HG03575 (cell line): ENCODE results near the gene MUC15.

Experiments
- ATAC-seq: cut with Tn5 transposase; IDR thresholded peaks from one replicate; pipeline ENCODE4 v1.9.1; 2021; ENCODE audit not compliant: unreplicated experiment, insufficient number of reproducible peaks, low FRiP score; ENCODE audit errors: extremely low read depth

MUC15 gene

GRCh38 chr11:26512196-26512595 lies 59.9 kb downstream of the MUC15 start:
- no peak for ATAC-seq

- ATAC-seq: no peak
These were observed 61.3 kb downstream of the MUC15 start for GRCh38 chr11:26510756-26511155.

- ATAC-seq: no peak
These were observed 61.9 kb downstream of the MUC15 start for GRCh38 chr11:26510164-26510563.
